Right cardiac atrium (tissue), 5 donors: ENCODE results near the gene ZC4H2. TPM values are rescaled to one million over a fixed set of nuclear protein-coding genes. Genes with fewer than 3 reads are reported as not detected.
A peak's percentile ranks its signal among the peaks of the same experiment; 100 is the strongest.
"Not testable (repeated sequence)": the region's sequence is repeated elsewhere in the genome, so short reads cannot be mapped to it uniquely, and the experiment has no call there.

Source experiments
- ATAC-seq, 2 donors: fragments of 200-7000 bp; cut with Tn5 transposase; one replicate each; pipeline versions ENCODE4 v1.8.0 to v1.9.1; 2020; ENCODE audit warnings: moderate library complexity in 2 of 2, mild to moderate bottlenecking in 1 of 2
- DNase-seq, 3 donors: peaks; one replicate each; pipeline ENCODE4 v3.0.0-alpha.2; 2020
- H3K27ac ChIP-seq: one replicate; pipeline ENCODE4 v1.5.1; 2013; ENCODE audit warnings: mild to moderate bottlenecking, low read length, control low read depth, moderate library complexity
- H3K27me3 ChIP-seq: one replicate; pipeline ENCODE4 v1.6.1; 2013; ENCODE audit not compliant: control insufficient read depth, insufficient read depth
- H3K4me1 ChIP-seq: one replicate; pipeline ENCODE4 v1.6.1; 2013; ENCODE audit warnings: low read length; ENCODE audit not compliant: control insufficient read depth, insufficient read depth
- H3K4me3 ChIP-seq: one replicate; pipeline ENCODE4 v1.5.1; 2013; ENCODE audit warnings: low read length, control low read depth
- H3K9me3 ChIP-seq: one replicate; pipeline ENCODE4 v1.6.1; 2013; ENCODE audit warnings: low read length; ENCODE audit not compliant: control insufficient read depth
- WGBS: extraction: QIAGEN DNeasy Blood & Tissue Kit; methylation state at CpG from one replicate; pipeline ENCODE4 v1.1.7; 2013; 5-methylcytosine and 5-hydroxymethylcytosine counted together
- intact Hi-C, 4 donors: fragments of 100-400 bp; cut with DNase I; formaldehyde crosslinking; loops; one replicate each; pipeline versions ENCODE4 v1.11.0 to v1.14.0; 2022 to 2023
- polyA plus RNA-seq: library from polyadenylated mRNA; stranded (reverse); fragments of 200-250 nt; gene quantifications from one replicate; pipeline ENCODE4 v1.2.3, GENCODE V29; 2013
- total RNA-seq, 4 donors: library from RNA; stranded (reverse); fragmentation: NEBNext Ultra II Directional; extraction: Animal tissue kit (Norgen Biotek cat#: 25700); gene quantifications; one replicate each; pipeline ENCODE4 v1.2.1, GENCODE V29; 2021
- donor health status: healthy with polysubstance abuse.
- donor health status: DM: no; HTN: yes; CAD: no.
- donor health status: DM: no; HTN: no; CAD: no.
- donor health status: DM: no; HTN: yes; CAD: no; lungs with severe emphysema.
- donor health status: DM: yes; HTN: yes; CAD: no.

The ZC4H2 gene
- total and polyA plus RNA-seq, 5 donors, result 6.8 to 14.5 (median 11.9) TPM

GRCh38 chrX:64925480-64925879, 50.8 kb downstream of the ZC4H2 start:
- Histone ChIP-seq H3K27me3 (no peaks in the 10 kb centered on the region), H3K4me1 (no peaks in the 10 kb centered on the region), H3K9me3 (no peaks in the 10 kb centered on the region), H3K27ac (no peak overlapping the region), H3K4me3 (no peak overlapping the region)
- ATAC-seq, result no peak
- DNase-seq, result no peak
- WGBS, result 100% methylated on average over 1 of the region's 1 CpG
- intact Hi-C loops, result no loop called here

- WGBS, result 91% methylated on average over 5 of the region's 5 CpGs
- DNase-seq (no peak), ATAC-seq (no peak)
- Histone ChIP-seq H3K27me3 (no peaks in the 10 kb centered on the region), H3K9me3 (no peaks in the 10 kb centered on the region), H3K27ac (no peak overlapping the region), H3K4me3 (no peak overlapping the region), H3K4me1 (no peaks in the 10 kb centered on the region)
- intact Hi-C loops, result no loop called here
These were observed 68.1 kb downstream of the ZC4H2 start for GRCh38 chrX:64908121-64908520.

GRCh38 chrX:64894454-64895038, 81.7 kb downstream of the ZC4H2 start:
- WGBS, result 76% methylated on average over 10 of the region's 10 CpGs
- H3K27ac ChIP-seq, result no peak overlapping the region
- intact Hi-C loops, result no loop called here
- ATAC-seq (no peak), DNase-seq (peak in 1 of 3 donors; percentile 45)
- H3K9me3 ChIP-seq, result no peaks in the 10 kb centered on the region
- H3K4me1 ChIP-seq, result no peaks in the 10 kb centered on the region
- no peaks in the 10 kb centered on the region for H3K27me3 ChIP-seq
- H3K4me3 ChIP-seq, result no peak overlapping the region

- no peak overlapping the region for H3K4me3 ChIP-seq
- no peak for DNase-seq
- no peak overlapping the region for H3K27ac ChIP-seq
- H3K4me1 ChIP-seq, result no peaks in the 10 kb centered on the region
- no peak for ATAC-seq
- no peaks in the 10 kb centered on the region for H3K27me3 ChIP-seq
- intact Hi-C loops, result no loop called here
- H3K9me3 ChIP-seq, result no peaks in the 10 kb centered on the region
These were observed 90.4 kb downstream of the ZC4H2 start for GRCh38 chrX:64885850-64886249.

GRCh38 chrX:64878709-64879108, 97.5 kb downstream of the ZC4H2 start:
- ATAC-seq, H3K27ac ChIP-seq, DNase-seq, intact Hi-C loops, H3K27me3 ChIP-seq, H3K4me3 ChIP-seq, H3K9me3 ChIP-seq, H3K4me1 ChIP-seq: not testable (repeated sequence)
- WGBS, result 87% methylated on average over 12 of the region's 12 CpGs

GRCh38 chrX:64867217-64867616, 109.0 kb downstream of the ZC4H2 start:
- Histone ChIP-seq H3K27me3 (no peaks in the 10 kb centered on the region), H3K4me1 (no peaks in the 10 kb centered on the region), H3K4me3 (no peak overlapping the region), H3K27ac (no peak overlapping the region), H3K9me3 (no peaks in the 10 kb centered on the region)
- intact Hi-C loops, result no loop called here
- ATAC-seq, result no peak
- DNase-seq, result no peak

Other genes with a start within 250 kb of the ZC4H2 start
- gene ZC3H12B, start 58.4 kb upstream of the ZC4H2 start, total RNA-seq, result 1 to 10 TPM; 1.6 to 2.4 (median 1.7) TPM
- gene ZC3H12B, start 58.4 kb upstream of the ZC4H2 start, polyA plus RNA-seq, result 0.18 TPM